ENCODE data around the gene CENPM.

The CENPM gene

DNA sequence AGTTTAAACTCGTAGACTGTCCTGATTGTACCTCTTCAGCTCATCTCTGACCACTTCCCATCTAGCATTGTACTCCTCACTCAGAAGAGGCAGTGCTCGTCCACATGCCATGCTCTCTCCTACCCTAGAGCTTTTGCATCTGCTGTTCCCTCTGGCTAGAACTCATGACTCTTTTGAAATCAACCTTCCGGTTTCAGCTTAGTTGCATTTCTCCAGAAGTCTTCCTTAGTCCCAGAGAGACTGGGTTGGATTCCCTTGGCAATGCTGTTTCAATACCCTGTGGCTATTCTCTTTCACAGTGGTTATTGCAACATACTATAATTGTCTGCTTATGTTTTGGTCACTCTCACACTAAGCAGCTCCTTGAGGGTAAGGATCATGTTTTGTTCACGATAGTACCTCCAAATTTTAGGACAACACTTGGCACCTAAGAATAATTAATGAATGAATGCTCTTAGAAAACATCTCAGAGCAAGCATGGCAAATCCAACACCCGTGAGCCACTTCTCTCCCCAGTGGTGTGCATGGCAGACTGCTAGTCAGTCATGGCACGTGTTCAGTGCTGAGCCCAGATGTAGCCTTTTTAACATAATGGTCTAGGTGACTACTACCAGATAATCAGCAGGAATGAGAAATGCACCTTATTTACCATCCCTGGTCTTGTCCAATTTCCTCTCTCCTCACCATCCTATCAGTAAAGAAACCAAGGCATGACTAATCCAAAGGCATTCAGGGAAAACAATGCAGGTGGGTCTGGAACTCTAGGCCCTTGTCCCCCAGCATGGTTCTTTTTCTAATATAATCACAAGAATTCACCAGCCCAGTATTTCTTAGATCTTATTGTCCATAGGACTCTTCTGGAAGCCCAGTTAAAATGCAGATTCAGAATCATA, 36.8 kb upstream of the CENPM start:
- no peak for TF ChIP-seq CTCF (IDR thresholded peaks at IDR 0.05; ENCODE audit: insufficient read depth, low read depth, low read length, missing control alignments)
- peak; percentile 60 for DNase-seq (ENCODE audit: low read depth)

GRCh38 chr22:41982865-41983264, 35.9 kb upstream of the CENPM start:
- TF ChIP-seq CTCF (IDR thresholded peaks at IDR 0.05; ENCODE audit: insufficient read depth, low read depth, low read length, missing control alignments): no peak
- no peak overlapping the region for H3K4me3 ChIP-seq (ENCODE audit: low read length)
- no peak for DNase-seq (ENCODE audit: low read depth)

More for the DNA sequence above, 36.8 kb upstream of the CENPM start:
- H3K4me3 ChIP-seq (ENCODE audit: low read length): no peak overlapping the region

GRCh38 chr22:41979423-41980250, 32.7 kb upstream of the CENPM start:
- TF ChIP-seq CTCF (IDR thresholded peaks at IDR 0.05; ENCODE audit: insufficient read depth, low read depth, low read length, missing control alignments): no peak
- H3K4me3 ChIP-seq (ENCODE audit: low read length): no peak overlapping the region
- DNase-seq (ENCODE audit: low read depth): no peak

DNA sequence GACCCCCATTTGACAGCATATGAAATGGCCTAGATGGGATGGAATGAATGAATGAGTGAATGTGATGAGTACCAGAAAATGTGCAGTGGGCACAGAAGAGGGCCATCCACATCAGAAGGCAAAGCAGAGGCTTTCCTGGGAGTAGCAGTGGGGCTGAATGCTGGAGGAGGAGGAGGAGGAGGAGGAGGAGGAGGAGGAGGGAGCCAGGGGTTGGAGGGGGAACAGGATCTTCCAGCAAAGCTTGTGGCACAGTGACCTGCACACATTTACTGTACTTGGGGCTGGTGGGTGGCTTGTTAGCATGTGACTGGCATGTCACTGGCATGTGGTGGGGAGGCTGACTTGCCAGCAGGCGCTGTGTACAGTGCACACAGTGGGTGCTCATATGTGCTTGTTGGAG, 31.8 kb upstream of the CENPM start:
- no peak overlapping the region for H3K4me3 ChIP-seq (ENCODE audit: low read length)
- DNase-seq (ENCODE audit: low read depth): no peak
- TF ChIP-seq CTCF (IDR thresholded peaks at IDR 0.05; ENCODE audit: insufficient read depth, low read depth, low read length, missing control alignments): no peak

GRCh38 chr22:41976961-41977566, 30.1 kb upstream of the CENPM start:
- no peak for DNase-seq (ENCODE audit: low read depth)
- no peak for TF ChIP-seq CTCF (IDR thresholded peaks at IDR 0.05; ENCODE audit: insufficient read depth, low read depth, low read length, missing control alignments)
- no peak overlapping the region for H3K4me3 ChIP-seq (ENCODE audit: low read length)

GRCh38 chr22:41976070-41976901, 29.3 kb upstream of the CENPM start:
- peak; percentile 26 for DNase-seq (ENCODE audit: low read depth)
- no peak overlapping the region for H3K4me3 ChIP-seq (ENCODE audit: low read length)
- no peak for TF ChIP-seq CTCF (IDR thresholded peaks at IDR 0.05; ENCODE audit: insufficient read depth, low read depth, low read length, missing control alignments)

Measured in epithelial cell of esophagus (primary cell).